Tibial artery (tissue), 4 donors: ENCODE measurements around the gene CENPA.
A peak's percentile ranks its signal among the peaks of the same experiment; 100 is the strongest.

Source experiments
- DNase-seq, 2 donors: peaks; one replicate each; pipeline ENCODE4 v3.0.0-alpha.2; 2019
- H3K27ac ChIP-seq, 2 donors: fragments of 200-600 bp; sonication (generic) in 1 of 2; 1 replicate in 1 of 2; 2 replicates in 1 of 2; pipeline ENCODE4 v1.5.1; 2018 to 2019; ENCODE audit warnings: mild to moderate bottlenecking in 1 of 2
- H3K27me3 ChIP-seq, 2 donors: fragments of 200-600 bp; sonication (generic) in 1 of 2; one replicate each; pipeline versions ENCODE4 v1.5.1 to v1.6.0; 2016 to 2019
- H3K36me3 ChIP-seq, 3 donors: fragments of 200-600 bp; sonication (generic) in 2 of 3; one replicate each; pipeline ENCODE4 v1.5.1; 2016 to 2019; ENCODE audit warnings: mild to moderate bottlenecking in 2 of 3
- H3K4me1 ChIP-seq, 4 donors: fragments of 200-600 bp; sonication (generic) in 2 of 4; 1 replicate in 3 of 4; 2 replicates in 1 of 4; pipeline ENCODE4 v1.5.1; 2016 to 2019
- H3K4me3 ChIP-seq, 2 donors: fragments of 200-600 bp; sonication (generic) in 1 of 2; 1 replicate in 1 of 2; 2 replicates in 1 of 2; pipeline ENCODE4 v1.5.1; 2018 to 2019; ENCODE audit warnings: mild to moderate bottlenecking in 2 of 2
- H3K9me3 ChIP-seq, 3 donors: fragments of 200-600 bp; sonication (generic) in 1 of 3; one replicate each; pipeline ENCODE4 v1.5.1; 2016 to 2019
- intact Hi-C: fragments of 100-400 bp; cut with DNase I; formaldehyde crosslinking; loops from one replicate; pipeline ENCODE4 v1.15.0; 2023; ENCODE audit warnings: low total_unique reads
- TF ChIP-seq, protein P1 (sequence below), 2 experiments: fragments of 200-600 bp in 1 of 2; fragments of 450-650 bp in 1 of 2; IDR thresholded peaks; one replicate each; pipeline ENCODE4 v1.5.1; 2017 to 2019; ENCODE audit warnings: antibody characterized with exemption in 2 of 2, mild to moderate bottlenecking in 1 of 2, moderate library complexity in 1 of 2

Gene CENPA

DNA sequence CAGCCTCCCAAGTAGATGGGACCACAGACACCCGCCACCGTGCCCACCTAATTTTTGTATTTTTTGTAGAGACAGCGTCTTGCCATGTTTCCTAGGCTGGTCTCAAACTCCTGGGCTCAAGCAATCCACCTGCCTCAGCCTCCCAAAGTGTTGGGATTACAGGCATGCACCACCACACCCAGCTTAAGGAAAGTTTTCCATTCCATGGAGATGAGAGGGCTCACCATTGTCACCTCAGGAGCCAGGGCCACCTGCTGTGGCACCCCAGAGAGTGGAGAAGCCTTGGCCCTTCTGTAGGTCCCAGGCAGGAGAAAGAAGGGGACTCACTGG, 17.1 kb upstream of the CENPA start:
- H3K27ac ChIP-seq: peak overlapping the region; percentile 79 to 82
- peaks cover 0 to 85% (median 67%) of the 10 kb centered on the region in 4 donors for H3K4me1 ChIP-seq
- DNase-seq: no peak
- TF ChIP-seq, protein P1, sequence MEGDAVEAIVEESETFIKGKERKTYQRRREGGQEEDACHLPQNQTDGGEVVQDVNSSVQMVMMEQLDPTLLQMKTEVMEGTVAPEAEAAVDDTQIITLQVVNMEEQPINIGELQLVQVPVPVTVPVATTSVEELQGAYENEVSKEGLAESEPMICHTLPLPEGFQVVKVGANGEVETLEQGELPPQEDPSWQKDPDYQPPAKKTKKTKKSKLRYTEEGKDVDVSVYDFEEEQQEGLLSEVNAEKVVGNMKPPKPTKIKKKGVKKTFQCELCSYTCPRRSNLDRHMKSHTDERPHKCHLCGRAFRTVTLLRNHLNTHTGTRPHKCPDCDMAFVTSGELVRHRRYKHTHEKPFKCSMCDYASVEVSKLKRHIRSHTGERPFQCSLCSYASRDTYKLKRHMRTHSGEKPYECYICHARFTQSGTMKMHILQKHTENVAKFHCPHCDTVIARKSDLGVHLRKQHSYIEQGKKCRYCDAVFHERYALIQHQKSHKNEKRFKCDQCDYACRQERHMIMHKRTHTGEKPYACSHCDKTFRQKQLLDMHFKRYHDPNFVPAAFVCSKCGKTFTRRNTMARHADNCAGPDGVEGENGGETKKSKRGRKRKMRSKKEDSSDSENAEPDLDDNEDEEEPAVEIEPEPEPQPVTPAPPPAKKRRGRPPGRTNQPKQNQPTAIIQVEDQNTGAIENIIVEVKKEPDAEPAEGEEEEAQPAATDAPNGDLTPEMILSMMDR (IDR thresholded peaks at IDR 0.05): no peak
- H3K27me3 ChIP-seq: no peaks in the 10 kb centered on the region
- H3K36me3 ChIP-seq: peaks cover 0 to 7% (median 0%) of the 10 kb centered on the region in 3 donors
- intact Hi-C loops: no loop called here
- no peak overlapping the region for H3K4me3 ChIP-seq
- H3K9me3 ChIP-seq: no peaks in the 10 kb centered on the region

DNA sequence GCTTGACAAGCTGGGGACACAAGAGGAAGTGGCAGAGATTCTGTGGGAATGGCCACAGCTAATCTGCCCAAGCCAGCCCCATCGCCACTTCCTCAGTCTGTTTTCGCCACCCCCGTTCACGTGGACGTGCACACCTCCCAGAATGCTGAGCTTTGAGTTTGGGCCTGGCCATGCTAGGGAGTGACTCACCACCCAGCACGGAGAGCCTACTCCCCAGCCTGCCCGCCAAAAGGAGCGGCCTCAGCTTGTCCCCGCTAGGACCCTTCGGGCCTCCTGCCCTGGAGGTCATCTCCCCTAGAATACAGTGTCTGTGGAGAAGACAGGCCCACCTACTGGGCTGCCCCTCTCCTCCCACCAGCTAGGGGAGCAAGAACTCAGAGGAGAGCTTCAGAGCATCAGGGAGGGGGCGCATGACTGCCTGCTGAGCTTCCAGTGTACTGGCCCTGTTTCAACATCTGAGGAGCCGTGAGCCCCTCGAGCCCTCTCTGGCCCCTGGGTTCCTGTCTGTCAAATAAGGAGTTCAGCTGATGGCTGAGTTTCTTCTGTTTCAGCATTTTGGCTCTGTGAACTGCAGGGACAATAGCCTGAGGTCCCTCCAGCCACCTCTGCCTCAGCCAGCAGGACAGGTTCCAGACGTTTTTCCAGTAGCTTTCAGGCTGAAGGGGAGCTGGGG, 16.6 kb upstream of the CENPA start:
- Histone ChIP-seq H3K27ac (peak overlapping the region; percentile 79 to 82), H3K4me3 (no peak overlapping the region), H3K27me3 (no peaks in the 10 kb centered on the region), H3K4me1 (peaks cover 0 to 84% (median 67%) of the 10 kb centered on the region in 4 donors), H3K36me3 (peaks cover under 1 to 12% (median 5%) of the 10 kb centered on the region in 3 donors), H3K9me3 (no peaks in the 10 kb centered on the region)
- intact Hi-C loops: no loop called here
- peak; percentile 92 to 95 for DNase-seq
- TF ChIP-seq, protein P1 (IDR thresholded peaks at IDR 0.05): no peak

DNA sequence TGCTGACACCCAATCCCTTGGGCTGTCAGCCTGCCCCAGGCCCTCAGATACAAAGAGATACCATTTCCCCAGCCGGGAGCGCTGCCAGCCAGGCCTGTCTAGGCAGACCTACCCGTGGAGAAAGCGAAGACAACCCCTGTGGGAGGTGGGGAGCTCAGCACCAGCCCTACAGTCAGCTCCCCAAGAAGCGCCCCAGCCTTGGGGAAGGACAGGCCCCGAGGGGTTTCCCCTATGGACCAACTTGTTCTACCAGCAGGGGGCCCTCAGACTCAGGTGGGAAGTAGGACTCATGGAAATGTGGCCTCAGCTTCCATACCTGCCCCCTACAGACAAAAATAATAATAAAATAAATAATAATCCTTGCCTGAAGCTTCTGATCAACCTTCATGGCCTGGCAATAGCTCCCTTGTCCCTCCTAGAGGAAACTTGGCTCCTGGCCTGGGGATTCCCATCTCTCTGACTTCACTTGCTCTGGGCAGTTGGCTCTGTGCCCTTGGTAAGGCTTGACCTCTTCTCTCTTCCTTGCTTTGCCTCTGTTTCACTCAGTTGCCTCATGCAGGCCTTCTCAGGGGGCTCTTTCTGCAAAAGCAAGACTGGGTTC, 14.8 kb upstream of the CENPA start:
- no peak overlapping the region for H3K4me3 ChIP-seq
- TF ChIP-seq, protein P1 (IDR thresholded peaks at IDR 0.05): no peak
- intact Hi-C loops: no loop called here
- no peaks in the 10 kb centered on the region for H3K27me3 ChIP-seq
- H3K9me3 ChIP-seq: no peaks in the 10 kb centered on the region
- DNase-seq: peak; percentile 92 to 97
- H3K36me3 ChIP-seq: peaks cover 19 to 30% (median 21%) of the 10 kb centered on the region in 3 donors
- peak overlapping the region; percentile 79 to 82 for H3K27ac ChIP-seq
- peaks cover 0 to 70% (median 54%) of the 10 kb centered on the region in 4 donors for H3K4me1 ChIP-seq

DNA sequence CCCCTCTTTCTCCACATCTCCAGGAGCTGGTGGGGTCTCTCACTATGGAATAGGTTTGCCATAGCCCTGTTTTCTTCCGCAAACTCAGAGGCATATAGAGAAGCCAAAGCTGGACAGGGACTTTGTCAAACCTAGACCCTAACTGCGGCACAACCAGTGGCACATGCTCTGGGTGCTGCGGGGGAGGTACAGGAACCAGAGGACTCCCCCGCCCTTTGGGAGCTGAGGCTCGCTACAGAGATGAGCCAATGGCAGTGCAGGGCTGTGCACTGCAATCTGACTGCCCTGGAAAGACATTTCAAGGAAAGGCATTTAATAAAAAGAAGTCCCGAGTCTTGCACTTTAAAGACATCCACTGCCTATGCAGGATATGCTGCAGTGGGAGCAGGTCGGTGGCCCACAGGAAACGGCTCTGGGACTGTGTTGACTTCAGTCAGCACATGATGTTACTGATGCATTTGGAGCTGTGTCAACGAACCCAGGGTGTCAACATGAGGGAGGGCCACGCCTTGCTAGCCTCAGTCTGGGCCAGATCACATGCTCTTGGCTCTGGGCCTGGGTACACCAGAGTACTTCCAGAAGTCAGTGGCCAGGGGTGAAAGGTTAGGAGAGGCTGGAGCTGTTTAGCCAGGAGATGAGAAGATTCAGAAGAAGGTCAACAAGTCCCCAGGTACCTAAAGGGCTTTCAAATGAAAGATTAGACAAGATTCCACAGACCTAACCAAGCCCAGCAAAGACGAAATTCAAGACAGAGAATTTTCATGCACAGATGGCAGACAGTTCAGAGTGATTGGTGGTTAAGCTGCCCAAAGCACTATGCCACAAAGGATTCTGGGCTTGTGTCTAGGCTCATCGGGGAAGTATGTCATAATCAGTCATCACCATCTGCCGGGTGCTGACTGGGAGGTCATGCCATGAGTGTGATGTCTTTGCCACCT, 13.5 kb upstream of the CENPA start:
- Histone ChIP-seq H3K4me3 (no peak overlapping the region), H3K9me3 (no peaks in the 10 kb centered on the region), H3K27me3 (no peaks in the 10 kb centered on the region), H3K4me1 (peaks cover 0 to 58% (median 49%) of the 10 kb centered on the region in 4 donors), H3K36me3 (peaks cover 32 to 43% (median 33%) of the 10 kb centered on the region in 3 donors), H3K27ac (peak overlapping the region; percentile 79 to 82)
- peak; percentile 98 to 99 for DNase-seq
- TF ChIP-seq, protein P1 (IDR thresholded peaks at IDR 0.05): no peak
- intact Hi-C loops: no loop called here

DNA sequence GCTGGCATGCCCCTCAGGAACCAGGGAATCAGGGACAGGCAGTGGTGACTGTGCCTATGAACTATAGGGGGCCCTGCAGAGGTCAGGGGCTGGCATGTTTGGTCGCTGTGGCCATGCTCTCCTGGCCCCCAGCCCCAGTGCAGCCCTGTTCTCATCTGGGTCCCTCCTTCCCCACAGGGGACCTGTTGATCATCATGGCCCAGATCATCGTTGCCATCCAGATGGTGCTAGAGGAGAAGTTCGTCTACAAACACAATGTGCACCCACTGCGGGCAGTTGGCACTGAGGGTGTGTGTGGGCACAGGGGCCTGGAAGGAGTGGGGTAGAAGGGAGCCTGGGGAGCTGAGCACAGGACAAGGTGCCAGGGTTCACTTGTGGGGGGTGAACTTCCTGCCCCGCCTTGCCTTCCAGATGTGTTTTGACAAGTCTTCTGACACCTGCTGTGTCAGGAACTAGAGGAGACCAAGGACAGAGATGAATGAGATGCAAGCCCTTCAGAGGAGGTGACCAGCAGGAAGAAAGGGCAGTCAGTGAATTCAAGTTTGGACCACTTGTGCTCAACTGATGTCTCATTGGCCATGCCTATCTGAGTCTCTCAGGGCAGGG, 9.6 kb upstream of the CENPA start:
- Histone ChIP-seq H3K4me1 (peaks cover 0 to 24% (median 19%) of the 10 kb centered on the region in 4 donors), H3K4me3 (no peak overlapping the region), H3K36me3 (peaks cover 67 to 77% (median 72%) of the 10 kb centered on the region in 3 donors), H3K27me3 (no peaks in the 10 kb centered on the region), H3K9me3 (no peaks in the 10 kb centered on the region), H3K27ac (no peak overlapping the region)
- TF ChIP-seq, protein P1 (IDR thresholded peaks at IDR 0.05): no peak
- intact Hi-C loops: no loop called here
- DNase-seq: peak in 1 of 2 donors; percentile 38
